Upper lobe of right lung (tissue), 1 donor: ENCODE measurements around the gene FICD. TPM values are rescaled to one million over a fixed set of nuclear protein-coding genes. Genes with fewer than 3 reads are reported as not detected.

Experiments used
- ATAC-seq: fragments of 200-7000 bp; cut with Tn5 transposase; one replicate; pipeline ENCODE4 v1.9.1; 2020; ENCODE audit warnings: mild to moderate bottlenecking, moderate library complexity
- DNase-seq: peaks from one replicate; pipeline ENCODE4 v3.0.0-alpha.2; 2020
- H3K27ac ChIP-seq: fragments of 200-600 bp; one replicate; pipeline ENCODE4 v1.8.0; 2022
- H3K27me3 ChIP-seq: fragments of 200-600 bp; one replicate; pipeline ENCODE4 v1.8.0; 2022; ENCODE audit warnings: mild to moderate bottlenecking
- H3K36me3 ChIP-seq: fragments of 200-600 bp; one replicate; pipeline ENCODE4 v1.8.0; 2022
- H3K4me1 ChIP-seq: fragments of 200-600 bp; one replicate; pipeline ENCODE4 v1.8.0; 2022
- H3K4me3 ChIP-seq: fragments of 200-600 bp; one replicate; pipeline ENCODE4 v1.8.0; 2022; ENCODE audit warnings: mild to moderate bottlenecking
- H3K9me3 ChIP-seq: fragments of 200-600 bp; one replicate; pipeline ENCODE4 v1.8.0; 2022
- intact Hi-C: fragments of 100-400 bp; cut with DNase I; formaldehyde crosslinking; loops from one replicate; pipeline ENCODE4 v1.11.0; 2022
- total RNA-seq: library from RNA; stranded (reverse); fragmentation: NEBNext Ultra II Directional; extraction: Animal tissue kit (Norgen Biotek cat#: 25700); gene quantifications from one replicate; pipeline ENCODE4 v1.2.1, GENCODE V29; 2021
- TF ChIP-seq, protein P1 (sequence below): fragments of 200-600 bp; IDR thresholded peaks from one replicate; pipeline ENCODE4 v1.8.0; 2022; ENCODE audit warnings: antibody characterized with exemption
- donor health status: DM: no; HTN: yes; CAD: no; lungs with severe emphysema.

FICD gene
- total RNA-seq, 1 donor from 2014 or later, result 10.3 TPM

DNA sequence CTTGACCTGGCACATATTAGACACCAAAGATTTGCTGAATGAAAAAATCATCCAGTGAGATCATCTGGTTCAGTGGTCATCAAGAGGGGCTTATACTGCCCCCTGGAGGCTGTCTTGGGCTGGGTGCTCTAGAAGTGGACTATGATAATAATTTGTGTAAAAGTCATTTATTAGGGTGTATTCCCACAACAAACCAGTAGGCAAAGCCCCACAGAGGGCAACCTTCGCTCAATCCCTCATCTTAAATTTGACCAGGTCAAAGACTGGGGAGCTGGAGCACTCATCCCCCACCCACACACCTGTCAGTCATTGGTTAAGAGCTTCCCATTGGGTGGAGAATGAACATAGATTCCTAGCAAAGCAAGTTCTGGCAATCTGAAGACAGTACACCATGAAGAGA is 20.0 kb upstream of the FICD start:
- Histone ChIP-seq H3K27me3 (peaks cover 6% of the 10 kb centered on the region), H3K9me3 (no peaks in the 10 kb centered on the region), H3K4me3 (no peak overlapping the region), H3K36me3 (no peaks in the 10 kb centered on the region), H3K4me1 (no peaks in the 10 kb centered on the region), H3K27ac (no peak overlapping the region)
- intact Hi-C loops, result no loop called here
- DNase-seq, result no peak
- TF ChIP-seq, protein P1, sequence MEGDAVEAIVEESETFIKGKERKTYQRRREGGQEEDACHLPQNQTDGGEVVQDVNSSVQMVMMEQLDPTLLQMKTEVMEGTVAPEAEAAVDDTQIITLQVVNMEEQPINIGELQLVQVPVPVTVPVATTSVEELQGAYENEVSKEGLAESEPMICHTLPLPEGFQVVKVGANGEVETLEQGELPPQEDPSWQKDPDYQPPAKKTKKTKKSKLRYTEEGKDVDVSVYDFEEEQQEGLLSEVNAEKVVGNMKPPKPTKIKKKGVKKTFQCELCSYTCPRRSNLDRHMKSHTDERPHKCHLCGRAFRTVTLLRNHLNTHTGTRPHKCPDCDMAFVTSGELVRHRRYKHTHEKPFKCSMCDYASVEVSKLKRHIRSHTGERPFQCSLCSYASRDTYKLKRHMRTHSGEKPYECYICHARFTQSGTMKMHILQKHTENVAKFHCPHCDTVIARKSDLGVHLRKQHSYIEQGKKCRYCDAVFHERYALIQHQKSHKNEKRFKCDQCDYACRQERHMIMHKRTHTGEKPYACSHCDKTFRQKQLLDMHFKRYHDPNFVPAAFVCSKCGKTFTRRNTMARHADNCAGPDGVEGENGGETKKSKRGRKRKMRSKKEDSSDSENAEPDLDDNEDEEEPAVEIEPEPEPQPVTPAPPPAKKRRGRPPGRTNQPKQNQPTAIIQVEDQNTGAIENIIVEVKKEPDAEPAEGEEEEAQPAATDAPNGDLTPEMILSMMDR, result peak; percentile 55
- ATAC-seq, result peak; percentile 52

DNA sequence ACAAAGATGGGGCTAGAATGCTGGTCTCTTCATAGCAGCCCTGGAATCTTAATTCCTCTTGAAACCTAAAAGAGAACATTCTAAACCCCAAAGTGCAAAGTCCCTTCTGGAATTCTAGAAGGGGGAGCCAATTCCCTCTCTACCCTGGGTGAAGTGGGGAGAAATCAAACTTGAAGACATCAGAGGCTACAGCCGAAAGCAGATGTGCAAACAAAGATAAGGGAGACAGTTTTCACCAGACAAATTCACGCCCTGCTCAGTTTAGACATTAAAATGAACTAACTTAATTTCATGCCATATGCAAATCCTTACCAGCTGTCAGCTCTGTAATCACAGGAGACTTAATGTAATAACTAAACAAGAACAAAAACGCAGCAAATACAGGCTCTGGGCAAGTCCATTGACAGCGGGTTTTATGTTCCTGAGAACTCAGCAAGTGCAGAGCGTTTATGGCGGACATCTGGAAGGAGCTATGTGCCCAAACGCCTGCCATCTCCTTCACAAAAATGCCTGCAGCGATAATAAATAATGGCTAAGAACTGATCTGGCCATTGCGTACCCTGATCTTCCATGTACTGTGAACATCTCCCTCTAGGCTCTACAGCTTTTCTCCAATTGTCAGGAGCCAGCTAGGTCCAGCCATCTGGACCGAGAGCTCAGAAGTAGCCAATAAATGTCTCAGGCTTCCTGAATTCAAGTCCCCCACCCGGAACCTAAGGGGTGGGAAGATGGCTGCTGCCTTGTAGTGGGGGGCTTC is 19.1 kb upstream of the FICD start:
- Histone ChIP-seq H3K27me3 (peaks cover 8% of the 10 kb centered on the region), H3K9me3 (no peaks in the 10 kb centered on the region), H3K4me1 (no peaks in the 10 kb centered on the region), H3K27ac (no peak overlapping the region), H3K36me3 (no peaks in the 10 kb centered on the region), H3K4me3 (no peak overlapping the region)
- intact Hi-C loops, result no loop called here
- TF ChIP-seq, protein P1, result no peak
- ATAC-seq, result no peak
- no peak for DNase-seq

DNA sequence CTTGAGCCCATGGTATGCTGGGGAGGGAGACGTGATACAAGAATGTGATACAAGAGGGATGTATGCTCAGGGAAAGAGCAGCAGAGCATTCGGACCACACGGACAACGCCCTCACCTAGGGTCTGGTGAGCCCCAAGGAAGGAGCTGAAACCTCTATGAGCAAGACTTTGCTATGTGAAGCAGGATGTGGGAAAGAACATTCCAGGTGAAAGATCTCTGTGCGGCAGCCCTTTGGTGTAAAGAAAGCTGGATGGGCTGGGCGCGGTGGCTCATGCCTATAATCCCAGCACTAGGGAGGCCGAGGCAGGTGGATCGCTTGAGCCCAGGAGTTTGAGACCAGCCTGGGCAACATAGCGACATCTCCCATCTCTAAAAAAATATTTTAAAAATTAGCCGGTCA is 16.9 kb upstream of the FICD start:
- TF ChIP-seq, protein P1, result no peak
- Histone ChIP-seq H3K27me3 (peaks cover 8% of the 10 kb centered on the region), H3K36me3 (no peaks in the 10 kb centered on the region), H3K4me1 (no peaks in the 10 kb centered on the region), H3K9me3 (peaks cover 5% of the 10 kb centered on the region), H3K27ac (no peak overlapping the region), H3K4me3 (no peak overlapping the region)
- DNase-seq, result no peak
- intact Hi-C loops, result no loop called here
- ATAC-seq, result no peak

DNA sequence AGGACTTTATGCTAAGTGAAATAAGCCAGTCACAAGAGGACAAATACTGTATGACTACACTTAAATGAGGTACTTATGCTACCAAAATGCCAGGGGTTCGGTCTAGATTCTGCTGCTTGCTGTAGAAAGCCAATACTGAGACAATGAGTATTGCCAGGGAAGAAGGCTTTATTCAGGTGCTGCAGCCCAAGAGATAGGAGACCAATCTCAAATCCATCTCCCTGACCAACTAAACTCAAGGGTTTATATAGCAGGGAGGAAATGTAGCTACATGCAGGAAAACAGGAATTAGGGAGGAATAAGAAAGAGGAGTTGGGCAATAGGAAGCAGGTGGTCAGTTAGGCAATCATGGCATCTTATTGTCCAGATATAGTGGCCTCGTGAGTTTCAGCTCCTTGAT is 12.2 kb upstream of the FICD start:
- no peaks in the 10 kb centered on the region for H3K36me3 ChIP-seq
- intact Hi-C loops, result no loop called here
- peaks cover 5% of the 10 kb centered on the region for H3K9me3 ChIP-seq
- DNase-seq, result no peak
- H3K27ac ChIP-seq, result no peak overlapping the region
- TF ChIP-seq, protein P1, result no peak
- no peaks in the 10 kb centered on the region for H3K4me1 ChIP-seq
- no peak for ATAC-seq
- no peak overlapping the region for H3K4me3 ChIP-seq
- peaks cover 8% of the 10 kb centered on the region for H3K27me3 ChIP-seq

DNA sequence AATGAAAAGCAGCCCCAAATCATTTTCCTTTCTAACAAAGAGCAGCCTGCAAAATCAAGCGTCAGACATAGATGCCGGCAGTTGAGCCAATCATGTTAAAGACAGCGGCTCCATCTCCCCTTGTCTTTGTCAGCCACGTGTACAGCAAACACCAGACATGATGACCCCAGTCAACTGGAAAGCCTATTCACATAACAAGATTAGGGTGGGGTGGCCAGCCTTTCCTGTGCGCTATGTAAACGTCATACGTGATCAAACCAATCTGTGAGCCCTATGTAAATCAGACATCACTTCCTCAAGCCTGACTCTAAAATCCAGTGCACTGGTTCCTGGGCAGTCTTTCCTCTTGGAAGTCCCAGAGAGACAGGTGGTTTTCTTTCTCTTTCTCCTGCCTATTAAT is 9.9 kb upstream of the FICD start:
- Histone ChIP-seq H3K4me3 (no peak overlapping the region), H3K27ac (no peak overlapping the region), H3K36me3 (no peaks in the 10 kb centered on the region), H3K4me1 (no peaks in the 10 kb centered on the region), H3K27me3 (peaks cover 1% of the 10 kb centered on the region), H3K9me3 (peaks cover 5% of the 10 kb centered on the region)
- TF ChIP-seq, protein P1, result no peak
- DNase-seq, result no peak
- no peak for ATAC-seq
- intact Hi-C loops, result no loop called here
